Superior temporal gyrus (tissue), 1 donor: Measurements from ENCODE around the gene TMEM253.

ENCODE experiments used
- DNase-seq: peaks from one replicate; pipeline ENCODE4 v3.0.0-alpha.2; 2016; ENCODE audit errors: extremely low spot score

TMEM253 gene

GRCh38 chr14:21100931-21101330 lies at the start of gene TMEM253:
Gene TMEM253 (plus strand): TSS chr14:21101066. CDS start chr14:21101344, 278 bp downstream.
- DNase-seq, result no peak

DNA sequence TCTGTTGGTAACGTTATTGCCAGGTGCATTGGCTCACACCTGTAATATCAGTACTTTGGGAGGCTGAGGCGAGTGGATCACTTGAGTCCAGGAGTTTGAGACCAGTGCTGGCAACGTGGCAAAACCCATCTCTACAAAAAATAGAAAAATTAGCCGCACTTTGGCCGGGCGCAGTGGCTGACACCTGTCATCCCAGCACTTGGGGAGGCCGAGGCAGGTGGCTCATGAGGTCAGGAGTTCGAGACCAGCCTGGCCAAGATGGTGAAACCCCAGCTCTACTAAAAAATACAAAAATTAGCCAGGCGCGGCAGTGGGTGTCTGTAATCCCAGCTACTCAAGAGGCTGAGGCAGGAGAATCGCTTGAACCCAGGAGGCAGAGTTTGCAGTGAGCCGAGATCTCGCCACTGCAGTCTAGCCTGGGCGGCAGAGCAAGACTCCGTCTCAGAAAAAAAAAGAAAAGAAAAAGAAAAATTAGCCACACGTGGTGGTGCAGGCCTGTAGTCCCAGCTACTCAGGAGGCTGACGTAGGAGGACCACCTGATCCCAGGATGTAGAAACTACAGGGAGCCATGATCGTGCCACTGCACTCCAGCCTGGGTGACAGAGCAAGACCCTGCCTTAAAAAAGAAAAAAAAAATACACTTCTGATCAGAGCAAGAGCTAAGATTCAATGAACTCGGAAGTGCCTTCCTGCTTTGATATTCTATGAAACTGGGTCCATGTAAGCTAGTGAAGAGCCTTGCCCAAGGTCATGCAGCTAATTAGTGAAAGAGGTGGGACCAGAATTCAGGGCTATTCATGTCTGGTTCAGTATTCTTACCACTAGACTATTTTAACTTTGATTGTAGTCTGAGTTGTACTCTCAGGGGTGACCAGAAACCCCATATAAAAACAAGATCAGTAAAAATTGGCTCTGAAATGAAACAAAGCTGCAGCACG lies 47.4 kb upstream of the TMEM253 start:
- no peak for DNase-seq

DNA sequence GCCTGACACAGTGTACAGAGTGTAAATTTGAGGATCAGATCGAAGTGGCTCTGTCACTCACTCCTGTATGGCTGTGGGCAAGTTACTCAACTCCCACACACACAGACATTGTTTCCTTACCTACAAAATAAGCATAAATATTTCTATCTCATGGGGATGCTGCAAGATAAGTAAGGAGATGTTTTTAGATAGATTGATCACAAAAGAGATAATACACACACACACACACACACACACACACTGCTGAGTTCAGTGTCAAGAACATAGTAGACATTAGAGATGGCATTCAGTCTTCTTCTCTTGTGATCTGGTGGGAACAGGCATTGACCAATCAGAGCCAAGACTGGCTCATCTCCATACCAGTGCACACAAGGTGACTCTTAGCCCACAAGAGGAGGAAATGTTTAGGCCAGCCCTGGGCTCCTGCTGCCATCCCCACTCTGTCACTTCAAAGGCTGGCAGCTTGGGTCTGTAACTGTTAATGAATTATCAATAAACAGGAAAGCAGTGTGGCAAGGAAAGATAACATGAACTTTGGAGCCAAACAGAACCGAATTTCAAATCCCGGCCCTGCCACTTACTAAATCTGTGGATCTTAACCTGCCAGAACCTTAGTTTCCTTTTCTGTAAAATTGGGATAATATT lies 46.6 kb upstream of the TMEM253 start:
- DNase-seq, result no peak

DNA sequence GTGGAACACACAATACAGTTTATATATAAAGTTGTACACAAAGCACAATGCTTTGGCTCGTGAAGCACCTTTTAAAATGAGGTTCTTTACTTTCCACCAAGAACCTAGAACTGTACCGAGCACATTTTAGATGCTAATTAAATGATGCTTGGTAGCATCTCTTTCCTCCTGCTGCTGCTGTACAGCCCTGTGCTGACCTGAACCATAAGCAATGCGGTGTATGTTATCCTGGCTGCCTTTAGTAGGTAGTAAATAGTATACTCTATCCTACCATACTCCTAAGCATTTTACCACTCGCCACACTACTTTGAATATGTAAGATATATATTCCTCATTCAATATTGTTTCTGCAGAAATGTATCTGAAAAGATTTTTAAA lies 46.1 kb upstream of the TMEM253 start:
- DNase-seq, result no peak

GRCh38 chr14:21055432-21056117 lies 45.3 kb upstream of the TMEM253 start:
- DNase-seq, result no peak

DNA sequence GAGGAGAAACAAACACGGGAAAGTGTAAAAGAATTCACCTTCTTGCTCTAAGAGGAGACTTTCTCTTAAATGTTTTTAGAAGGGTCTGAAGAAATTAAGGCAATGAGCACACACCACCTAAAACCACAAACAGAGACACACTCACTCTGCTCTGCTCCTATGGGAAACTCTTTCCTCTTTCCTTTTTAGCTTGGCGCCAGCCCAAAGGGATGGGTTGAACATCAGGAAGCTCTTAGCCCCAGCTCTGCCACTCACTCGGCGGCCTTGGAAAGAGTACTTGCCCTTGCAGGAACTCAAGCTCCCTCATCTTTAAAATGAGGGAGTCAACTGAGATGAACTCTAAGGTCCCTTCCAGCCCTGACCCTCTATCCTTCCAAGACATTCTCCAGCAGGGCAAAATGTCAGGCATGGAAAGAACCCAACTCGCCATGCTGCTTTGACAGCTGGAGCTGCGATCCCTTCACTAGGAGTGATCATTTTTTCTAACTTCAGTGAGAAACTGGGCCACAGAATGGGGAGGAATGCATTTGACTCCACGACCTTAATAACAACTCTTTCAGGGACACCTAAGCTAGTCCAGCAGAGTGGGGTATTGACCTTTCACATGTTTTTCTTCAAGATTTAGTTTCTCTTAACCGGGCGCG lies 44.2 kb upstream of the TMEM253 start:
- DNase-seq, result no peak

- no peak for DNase-seq
These were observed 42.8 kb upstream of the TMEM253 start, which contains the start of gene RNASE8 for GRCh38 chr14:21057803-21058675. Gene RNASE8 (plus strand): TSS chr14:21057822. CDS start chr14:21057893, 71 bp downstream.

GRCh38 chr14:21058903-21059302 lies 42.0 kb upstream of the TMEM253 start:
- no peak for DNase-seq

- no peak for DNase-seq
These were observed 40.8 kb upstream of the TMEM253 start for GRCh38 chr14:21059842-21060613.

- DNase-seq, result no peak
These were observed 40.1 kb upstream of the TMEM253 start for GRCh38 chr14:21060614-21061346.

DNA sequence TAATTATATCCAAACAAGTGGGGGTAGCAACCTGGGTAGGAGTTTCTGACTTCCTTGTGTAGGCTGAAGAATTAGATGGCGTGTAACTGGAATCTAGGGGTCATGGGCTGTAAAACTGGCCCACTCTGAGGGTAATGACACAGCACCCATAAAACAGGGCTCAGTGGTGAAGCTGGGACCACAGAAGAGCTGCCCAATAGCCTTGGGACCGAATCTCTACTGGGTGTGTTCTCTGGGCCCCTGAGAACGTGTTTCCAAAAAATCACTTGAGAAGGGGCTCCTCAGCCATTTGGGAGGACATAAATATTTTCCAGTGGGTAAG lies 39.6 kb upstream of the TMEM253 start:
- no peak for DNase-seq

- no peak for DNase-seq
These were observed 37.4 kb upstream of the TMEM253 start for GRCh38 chr14:21063479-21063878.

DNA sequence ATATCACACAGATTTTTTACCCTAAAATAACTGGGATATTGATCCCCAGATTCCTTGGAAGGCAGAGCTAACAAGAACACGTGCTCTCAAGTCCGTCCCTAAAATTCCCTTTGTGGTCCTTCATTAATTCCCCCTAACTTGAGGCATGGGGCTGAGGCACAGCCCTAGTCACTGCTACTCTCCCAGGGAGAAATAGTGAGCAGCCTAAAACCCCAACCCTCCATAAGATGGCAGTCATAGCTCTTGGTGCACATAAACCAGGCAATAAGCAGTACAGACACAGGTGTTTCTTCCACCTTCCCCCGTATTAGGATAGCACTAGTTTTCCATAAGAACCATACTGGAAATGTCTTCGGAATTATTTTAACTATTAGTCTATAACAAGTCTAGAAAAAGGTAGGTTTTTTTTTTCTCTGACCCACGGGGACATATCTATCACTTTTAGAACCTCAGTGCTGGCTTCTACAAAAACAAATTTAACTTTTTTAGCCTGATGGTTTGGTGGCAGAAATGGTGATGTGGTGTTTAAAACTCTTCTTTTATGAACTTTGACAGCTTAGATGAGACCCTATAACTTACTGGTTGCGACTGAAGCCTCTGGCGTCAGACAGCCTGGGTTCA lies 33.9 kb upstream of the TMEM253 start:
- DNase-seq, result no peak

DNA sequence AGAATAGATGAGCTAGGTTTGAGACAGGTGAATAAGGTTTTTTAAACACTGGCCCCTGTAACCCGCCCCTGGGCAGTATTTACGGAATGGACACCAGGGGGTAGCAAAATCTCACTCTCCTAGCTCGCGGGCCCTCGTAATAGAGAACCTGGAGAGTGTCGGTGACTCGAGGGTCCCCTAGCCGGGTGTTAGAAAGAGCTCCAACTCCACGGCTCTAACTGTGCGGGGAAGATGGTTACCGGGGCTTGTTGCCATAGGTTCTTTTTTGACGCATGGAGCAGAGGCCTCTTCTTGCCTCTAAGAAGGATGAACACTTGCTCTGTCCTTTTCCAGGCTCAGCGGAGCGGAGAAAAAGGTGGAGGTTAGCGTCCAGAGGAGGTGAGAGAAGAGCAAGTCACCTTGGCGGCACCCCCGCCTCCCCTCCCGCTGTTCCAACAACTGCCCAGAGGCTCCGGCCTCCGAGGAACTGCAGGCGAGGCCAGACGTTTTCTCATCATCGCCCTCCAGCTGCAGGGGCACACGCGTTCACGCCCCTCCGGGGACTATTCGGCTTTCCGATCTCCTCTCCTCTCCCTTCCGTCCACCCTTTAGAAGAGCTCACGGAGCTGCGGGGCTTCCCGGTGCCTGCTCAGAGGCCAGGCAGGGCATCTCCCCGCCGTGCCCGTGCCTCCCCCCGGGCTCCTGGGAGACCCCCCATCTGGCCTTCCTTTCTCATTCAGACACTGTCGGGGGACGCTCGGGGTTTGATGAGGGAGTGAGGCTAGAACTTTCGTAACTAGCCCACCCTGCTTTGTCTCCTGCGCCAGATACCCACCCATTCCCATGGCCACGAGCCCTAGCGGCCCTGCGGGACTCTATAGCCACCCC lies 32.1 kb upstream of the TMEM253 start:
- peak; percentile 80 for DNase-seq

GRCh38 chr14:21069388-21070082 lies 31.3 kb upstream of the TMEM253 start:
- peak; percentile 70 for DNase-seq

DNA sequence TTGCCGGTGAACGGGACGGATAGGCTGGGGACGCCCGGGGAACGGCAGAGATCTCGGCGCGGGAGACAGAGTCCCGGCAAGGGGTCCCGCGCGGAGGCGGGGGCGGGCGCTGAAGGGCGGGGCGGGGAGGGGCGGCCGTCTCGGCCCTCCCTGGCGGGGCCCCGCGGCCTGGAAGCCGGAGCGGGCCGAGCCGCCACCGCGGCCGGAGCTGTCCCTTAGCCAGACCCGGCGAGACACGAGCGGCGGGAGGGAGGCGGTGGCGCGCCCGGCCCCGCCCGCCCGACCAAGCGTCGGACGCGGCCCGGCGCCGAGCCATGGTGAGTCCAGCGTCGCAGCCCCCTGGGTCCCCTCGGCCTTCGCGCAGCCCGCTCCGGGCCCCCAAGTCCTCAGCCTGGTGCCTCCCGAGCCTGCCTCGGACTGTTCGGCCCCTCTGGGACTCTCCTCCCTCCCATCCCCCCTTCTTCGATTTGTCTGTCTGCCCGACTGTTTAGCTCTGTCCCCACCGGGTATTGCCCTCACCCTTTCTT lies 30.7 kb upstream of the TMEM253 start, which contains the start of gene ARHGEF40:
TSS of gene ARHGEF40 (plus strand) at position 222 of the 527 bp plus-strand sequence. CDS start at position 315, 93 bp downstream.
- DNase-seq, result peak; percentile 75

GRCh38 chr14:21070610-21071224 lies 30.1 kb upstream of the TMEM253 start:
- DNase-seq, result peak; percentile 20
